ENCODE data around the gene POLR2E. TPM values are rescaled to one million over a fixed set of nuclear protein-coding genes. Genes with fewer than 3 reads are reported as not detected.

POLR2E gene
- total and polyA plus RNA-seq, 2 of the 8 experiments (the other 6 are each of a cell fraction or from before 2014, with no cell fraction given), result 281 to 381 TPM

DNA sequence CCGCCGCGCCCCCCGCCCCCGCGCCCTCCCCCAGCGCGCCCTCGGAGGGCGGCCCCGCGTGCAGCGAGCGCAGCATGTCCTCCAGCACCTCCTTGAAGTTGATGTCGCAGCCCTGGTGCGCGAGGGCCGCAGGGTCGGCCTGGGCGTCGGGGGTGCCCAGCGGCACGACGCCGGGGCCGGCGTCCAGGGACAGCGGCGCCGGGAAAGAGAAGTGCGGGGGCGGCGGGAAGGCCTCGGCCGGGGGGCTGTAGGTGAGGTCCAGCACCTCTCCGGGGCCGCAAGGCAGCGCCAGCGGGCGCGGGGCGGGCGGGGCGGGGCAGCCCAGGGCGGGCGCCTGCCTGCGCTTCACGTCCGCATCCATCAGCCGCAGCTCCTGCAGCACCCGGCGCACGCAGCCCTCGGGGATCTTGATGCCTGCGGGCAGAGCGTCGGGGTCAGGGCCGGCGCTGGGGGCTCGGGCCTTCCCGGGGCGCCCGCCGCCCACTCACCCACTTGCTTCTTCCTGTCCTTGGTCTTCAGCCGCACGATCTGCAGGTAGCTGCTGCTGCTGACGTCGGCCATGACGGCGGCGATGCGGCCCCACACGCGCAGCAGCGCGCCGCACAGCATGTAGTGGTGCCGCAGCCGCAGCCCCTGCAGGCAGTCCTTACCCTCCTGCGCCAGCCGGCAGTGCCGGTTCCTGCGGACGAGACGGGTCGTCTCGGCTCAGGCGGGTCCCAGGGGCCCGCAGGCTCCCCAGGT lies 13.3 kb upstream of the POLR2E start:
- Histone ChIP-seq H2BK15ac (ENCODE audit: low read length) (no peak overlapping the region), H4K20me1 (replicated peaks in 1 of 2; ENCODE audit: control insufficient read depth in 1 of 2, insufficient read depth in 2 of 2, low read length in 2 of 2) (peaks cover 5 to 14% of the 10 kb centered on the region in 2 experiments), H2BK5ac (ENCODE audit: low read depth, low read length) (no peak overlapping the region), H3K4me3 (ENCODE audit: extremely low read depth in 1 of 4, insufficient read depth in 2 of 4, low read depth in 3 of 4, low read length in 4 of 4) (no peak overlapping the region), H3K9me3 (ENCODE audit: insufficient read depth in 2 of 2, low read depth in 1 of 2, low read length in 1 of 2) (no peaks in the 10 kb centered on the region), H3K4ac (replicated peaks; ENCODE audit: insufficient read length, low read depth, low read length) (no peak overlapping the region), H3K4me1 (replicated peaks in 1 of 4; ENCODE audit: control insufficient read depth in 3 of 4, insufficient read depth in 4 of 4, low read length in 3 of 4) (peaks cover 0 to 12% (median 6%) of the 10 kb centered on the region in 4 experiments; a peak in 5 of 7 replicates), H3K18ac (ENCODE audit: extremely low read depth, low read length) (no peak overlapping the region), H3K27me3 (replicated peaks in 1 of 4; ENCODE audit: control insufficient read depth in 3 of 4, extremely low read depth in 1 of 4, insufficient read depth in 3 of 4, low read length in 3 of 4) (no peaks in the 10 kb centered on the region), H3K23ac (ENCODE audit: insufficient read length) (no peak overlapping the region), H3K56ac (replicated peaks; ENCODE audit: insufficient read length, low read depth, low read length) (no peak overlapping the region), H3K23me2 (ENCODE audit: low read depth, low read length) (peaks cover 7% of the 10 kb centered on the region; the same call in 1 of the 2 replicates), H4K8ac (ENCODE audit: extremely low read depth, insufficient read depth, low read length) (no peak overlapping the region), H4K91ac (replicated peaks; ENCODE audit: insufficient read length, low read length) (no peak overlapping the region), H3K4me2 (ENCODE audit: insufficient read depth in 1 of 2, low read depth in 2 of 2, low read length in 2 of 2) (no peak overlapping the region), H2BK12ac (ENCODE audit: low read depth, low read length) (no peak overlapping the region), H3K27ac (ENCODE audit: low read depth, low read length) (no peak overlapping the region), H3K36me3 (ENCODE audit: control insufficient read depth in 2 of 4, insufficient read depth in 4 of 4, low read length in 3 of 4) (peaks cover 8 to 38% (median 17%) of the 10 kb centered on the region in 4 experiments; a peak in 6 of 8 replicates), H3K79me1 (ENCODE audit: low read depth, low read length) (peaks cover 2% of the 10 kb centered on the region), H4K5ac (ENCODE audit: insufficient read length, low read depth, low read length) (no peak overlapping the region), H3K9ac (replicated peaks in 1 of 4; ENCODE audit: extremely low read depth in 1 of 4, low read depth in 3 of 4, low read length in 3 of 4) (no peak overlapping the region), H2BK120ac (replicated peaks; ENCODE audit: low read depth, low read length) (no peak overlapping the region), H2BK20ac (ENCODE audit: low read length) (no peak overlapping the region), H2AFZ (ENCODE audit: low read length) (no peak overlapping the region), H3K79me2 (ENCODE audit: control insufficient read depth in 1 of 2, insufficient read depth in 2 of 2, low read length in 2 of 2) (no peaks in the 10 kb centered on the region; a peak in 1 of 4 replicates), H3K14ac (ENCODE audit: insufficient read length) (no peak overlapping the region), H2AK5ac (ENCODE audit: low read depth, low read length) (no peak overlapping the region)
- ChIA-PET CTCF (ENCODE audit: partially characterized antibody) (interaction anchor here (1.1 kb wide), 1 partner anchor 10 kb away, joined by 5 read pairs; no protein-coding TSS in a partner anchor), POLR2A (ENCODE audit: partially characterized antibody) (interaction anchor here (1.0 to 9.8 kb wide), 6 partner anchors 10 to 121 kb away, joined by 3 to 116 read pairs (median 4); no protein-coding TSS in a partner anchor)
- DNase-seq (ENCODE audit: low read depth in 1 of 2, low spot score in 2 of 2), result no peak
- FAIRE-seq, result no peak
- no peak for TF ChIP-seq CBX5 (IDR thresholded peaks at IDR 0.05; ENCODE audit: low read depth, low read length)
- TF ChIP-seq YY1 (IDR thresholded peaks at IDR 0.05; ENCODE audit: low read depth, low read length), result 0 out of 2 replicates have a peak, but pooled peaks have one; percentile 8
- WGBS, 2 experiments (ENCODE audit: extremely low coverage in 1 of 2, insufficient coverage in 1 of 2, insufficient read length in 1 of 2, insufficient replicate concordance in 2 of 2, low coverage in 1 of 2, low lambda C conversion rate in 2 of 2, missing lambda C conversion rate in 1 of 2), result 94% methylated on average over 52 of the region's 89 CpGs; no CpG with 5 or more reads in 1 of the 2 experiments
